Esophagus squamous epithelium (tissue), 5 donors: Measurements from ENCODE around the gene CIAO3. TPM values are rescaled to one million over a fixed set of nuclear protein-coding genes. Genes with fewer than 3 reads are reported as not detected.

ENCODE experiments used
- DNase-seq: peaks from one replicate; lab custom pipeline; 2025; lab: John Stamatoyannopoulos, UW
- H3K27ac ChIP-seq, 4 donors: fragments of 200-600 bp; sonication (generic); one replicate each; pipeline ENCODE4 v1.5.1; 2016 to 2019; ENCODE audit warnings: mild to moderate bottlenecking in 1 of 4
- H3K27me3 ChIP-seq, 4 donors: fragments of 200-600 bp; sonication (generic); 1 replicate in 3 of 4; 2 replicates in 1 of 4; pipeline versions ENCODE4 v1.5.1 to v1.6.0; 2017 to 2021; ENCODE audit warnings: antibody characterized with exemption in 1 of 4
- H3K36me3 ChIP-seq, 3 donors: fragments of 200-600 bp; sonication (generic); one replicate each; pipeline ENCODE4 v1.5.1; 2016 to 2019
- H3K4me1 ChIP-seq, 3 donors: fragments of 200-600 bp; sonication (generic); one replicate each; pipeline ENCODE4 v1.5.1; 2017 to 2019
- H3K4me3 ChIP-seq, 4 donors: fragments of 200-600 bp; sonication (generic); 1 replicate in 3 of 4; 2 replicates in 1 of 4; pipeline ENCODE4 v1.5.1; 2016 to 2019; ENCODE audit warnings: mild to moderate bottlenecking in 2 of 4, moderate library complexity in 1 of 4
- H3K9me3 ChIP-seq, 3 donors: fragments of 200-600 bp; sonication (generic); one replicate each; pipeline ENCODE4 v1.5.1; 2016 to 2019
- POLR2A ChIP-seq, 4 donors: fragments of 450-650 bp; IDR thresholded peaks; one replicate each; pipeline ENCODE4 v1.6.1; 2017; ENCODE audit warnings: antibody characterized with exemption in 4 of 4, mild to moderate bottlenecking in 4 of 4, moderate library complexity in 3 of 4
- WGBS, 2 donors: methylation state at CpG; one replicate each; pipeline ENCODE4 v1.1.5; 2018; 5-methylcytosine and 5-hydroxymethylcytosine counted together
- intact Hi-C: fragments of 100-400 bp; cut with DNase I; formaldehyde crosslinking; loops from one replicate; pipeline ENCODE4 v1.15.0; 2022
- total RNA-seq, 4 donors: library from RNA; depleted of rRNA; stranded (reverse); fragments of >200 nt; gene quantifications; one replicate each; pipeline ENCODE4 v1.1.0, GENCODE V29; 2016
- TF ChIP-seq, protein P1 (sequence below), 6 experiments: fragments of 450-650 bp in 4 of 6; fragments of 200-600 bp in 2 of 6; sonication (generic) in 2 of 6; IDR thresholded peaks; one replicate each; pipeline ENCODE4 v1.5.1; 2016 to 2019; ENCODE audit warnings: antibody characterized with exemption in 6 of 6, mild to moderate bottlenecking in 4 of 6, moderate library complexity in 4 of 6
- donor health status: DM: yes; HTN: yes; CAD: no.

Gene CIAO3
- total RNA-seq, 4 donors from 2014 or later: 29.7 to 34.5 (median 33.2) TPM

DNA sequence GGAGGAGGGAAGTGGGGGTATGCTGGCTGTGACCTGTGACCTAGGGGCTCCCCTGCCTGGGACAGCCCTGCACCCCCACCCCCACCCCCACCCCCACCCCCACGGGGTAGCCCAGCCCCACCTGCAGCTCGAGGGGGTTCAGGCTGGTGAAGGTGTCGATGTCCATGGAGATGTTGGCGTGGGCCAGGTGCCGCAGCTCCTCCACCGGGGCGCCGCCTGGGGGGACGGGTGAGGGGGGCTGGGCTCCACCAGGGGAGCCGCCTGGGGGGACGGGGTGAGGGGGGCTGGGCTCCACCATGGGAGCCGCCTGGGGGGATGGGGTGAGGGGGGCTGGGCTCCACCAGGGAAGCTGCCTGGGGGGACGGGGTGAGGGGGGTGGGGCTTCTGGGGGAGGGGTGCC lies 29.6 kb upstream of the CIAO3 start:
- no peak overlapping the region for H3K27ac ChIP-seq
- H3K36me3 ChIP-seq: no peaks in the 10 kb centered on the region
- no peaks in the 10 kb centered on the region for H3K9me3 ChIP-seq
- peaks cover 0 to 43% (median 0%) of the 10 kb centered on the region in 4 donors for H3K27me3 ChIP-seq
- peaks cover 0 to 9% (median 0%) of the 10 kb centered on the region in 3 donors for H3K4me1 ChIP-seq
- no peak for DNase-seq
- no peak overlapping the region for H3K4me3 ChIP-seq
- intact Hi-C loops: no loop called here
- no CpG with 5 or more reads among the region's 13 CpGs for WGBS, 2 donors
- TF ChIP-seq, protein P1, sequence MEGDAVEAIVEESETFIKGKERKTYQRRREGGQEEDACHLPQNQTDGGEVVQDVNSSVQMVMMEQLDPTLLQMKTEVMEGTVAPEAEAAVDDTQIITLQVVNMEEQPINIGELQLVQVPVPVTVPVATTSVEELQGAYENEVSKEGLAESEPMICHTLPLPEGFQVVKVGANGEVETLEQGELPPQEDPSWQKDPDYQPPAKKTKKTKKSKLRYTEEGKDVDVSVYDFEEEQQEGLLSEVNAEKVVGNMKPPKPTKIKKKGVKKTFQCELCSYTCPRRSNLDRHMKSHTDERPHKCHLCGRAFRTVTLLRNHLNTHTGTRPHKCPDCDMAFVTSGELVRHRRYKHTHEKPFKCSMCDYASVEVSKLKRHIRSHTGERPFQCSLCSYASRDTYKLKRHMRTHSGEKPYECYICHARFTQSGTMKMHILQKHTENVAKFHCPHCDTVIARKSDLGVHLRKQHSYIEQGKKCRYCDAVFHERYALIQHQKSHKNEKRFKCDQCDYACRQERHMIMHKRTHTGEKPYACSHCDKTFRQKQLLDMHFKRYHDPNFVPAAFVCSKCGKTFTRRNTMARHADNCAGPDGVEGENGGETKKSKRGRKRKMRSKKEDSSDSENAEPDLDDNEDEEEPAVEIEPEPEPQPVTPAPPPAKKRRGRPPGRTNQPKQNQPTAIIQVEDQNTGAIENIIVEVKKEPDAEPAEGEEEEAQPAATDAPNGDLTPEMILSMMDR (IDR thresholded peaks at IDR 0.05): no peak
- TF ChIP-seq POLR2A (IDR thresholded peaks at IDR 0.05): no peak

- H3K27ac ChIP-seq: no peak overlapping the region
- 90% methylated on average over 2 of the region's 19 CpGs; no CpG with 5 or more reads in 1 of the 2 donors for WGBS, 2 donors
- no peaks in the 10 kb centered on the region for H3K36me3 ChIP-seq
- no peaks in the 10 kb centered on the region for H3K9me3 ChIP-seq
- intact Hi-C loops: no loop called here
- no peak for DNase-seq
- no peak overlapping the region for H3K4me3 ChIP-seq
- peaks cover 0 to 9% (median 0%) of the 10 kb centered on the region in 3 donors for H3K4me1 ChIP-seq
- H3K27me3 ChIP-seq: peaks cover 0 to 43% (median 0%) of the 10 kb centered on the region in 4 donors
- no peak for TF ChIP-seq POLR2A (IDR thresholded peaks at IDR 0.05)
- TF ChIP-seq, protein P1 (IDR thresholded peaks at IDR 0.05): no peak
Measured at GRCh38 chr16:769934-770333, 29.1 kb upstream of the CIAO3 start.

GRCh38 chr16:769184-769784 lies 28.5 kb upstream of the CIAO3 start:
- intact Hi-C loops: no loop called here
- Histone ChIP-seq H3K27me3 (peaks cover 0 to 43% (median 0%) of the 10 kb centered on the region in 4 donors), H3K27ac (no peak overlapping the region), H3K4me3 (no peak overlapping the region), H3K36me3 (no peaks in the 10 kb centered on the region), H3K4me1 (peaks cover 0 to 9% (median 0%) of the 10 kb centered on the region in 3 donors), H3K9me3 (no peaks in the 10 kb centered on the region)
- no peak for DNase-seq
- TF ChIP-seq, protein P1 (IDR thresholded peaks at IDR 0.05): no peak
- TF ChIP-seq POLR2A (IDR thresholded peaks at IDR 0.05): no peak
- no CpG with 5 or more reads among the region's 20 CpGs for WGBS, 2 donors

- intact Hi-C loops: no loop called here
- no peaks in the 10 kb centered on the region for H3K9me3 ChIP-seq
- no peak overlapping the region for H3K27ac ChIP-seq
- WGBS, 2 donors: 13 to 41% methylated on average over 3 to 8 of the region's 21 CpGs
- no peak overlapping the region for H3K4me3 ChIP-seq
- no peaks in the 10 kb centered on the region for H3K36me3 ChIP-seq
- no peak for DNase-seq
- peaks cover 0 to 9% (median 0%) of the 10 kb centered on the region in 3 donors for H3K4me1 ChIP-seq
- peaks cover 0 to 46% (median 0%) of the 10 kb centered on the region in 4 donors for H3K27me3 ChIP-seq
- no peak for TF ChIP-seq POLR2A (IDR thresholded peaks at IDR 0.05)
- TF ChIP-seq, protein P1 (IDR thresholded peaks at IDR 0.05): no peak
Measured at GRCh38 chr16:768428-768827, 27.6 kb upstream of the CIAO3 start.

- WGBS, 2 donors: 30% methylated on average over 2 to 4 of the region's 38 CpGs
- Histone ChIP-seq H3K36me3 (no peaks in the 10 kb centered on the region), H3K27me3 (peaks cover 0 to 51% (median 0%) of the 10 kb centered on the region in 4 donors), H3K4me1 (peaks cover 0 to 9% (median 0%) of the 10 kb centered on the region in 3 donors), H3K9me3 (no peaks in the 10 kb centered on the region), H3K27ac (no peak overlapping the region), H3K4me3 (no peak overlapping the region)
- intact Hi-C loops: no loop called here
- no peak for TF ChIP-seq POLR2A (IDR thresholded peaks at IDR 0.05)
- TF ChIP-seq, protein P1 (IDR thresholded peaks at IDR 0.05): no peak
- no peak for DNase-seq
Measured at GRCh38 chr16:767743-768235, 27.0 kb upstream of the CIAO3 start.
